KOPT-K1 (cell line): Measurements from ENCODE around the gene PTH1R.

Experiments used
- H3K27ac ChIP-seq: fragments of 200-600 bp; sonication (generic); 2 replicates; pipeline ENCODE4 v1.5.1; 2016; ENCODE audit warnings: antibody characterized with exemption, mild to moderate bottlenecking, low read depth, low read length; ENCODE audit not compliant: poor library complexity, severe bottlenecking
- H3K36me3 ChIP-seq: fragments of 200-600 bp; sonication (generic); 2 replicates; pipeline ENCODE4 v1.5.1; 2017; ENCODE audit warnings: antibody characterized with exemption, mild to moderate bottlenecking, low read length, moderate library complexity; ENCODE audit not compliant: insufficient read depth
- H3K9me3 ChIP-seq: fragments of 200-600 bp; sonication (generic); 2 replicates; pipeline ENCODE4 v1.5.1; 2017; ENCODE audit warnings: antibody characterized with exemption, low read length, mild to moderate bottlenecking; ENCODE audit not compliant: insufficient read depth, poor library complexity, severe bottlenecking

Gene PTH1R

GRCh38 chr3:46926039-46926438 is 48.5 kb downstream of the PTH1R start:
- peak overlapping the region; percentile 88 for H3K27ac ChIP-seq

GRCh38 chr3:46926447-46926846 is 48.9 kb downstream of the PTH1R start:
- H3K27ac ChIP-seq, result peak overlapping the region; percentile 88
- H3K36me3 ChIP-seq, result peaks cover 85% of the 10 kb centered on the region
- peaks cover 24% of the 10 kb centered on the region for H3K9me3 ChIP-seq

More at GRCh38 chr3:46926039-46926438, 48.5 kb downstream of the PTH1R start:
- Histone ChIP-seq H3K9me3 (peaks cover 24% of the 10 kb centered on the region), H3K36me3 (peaks cover 85% of the 10 kb centered on the region)

GRCh38 chr3:46926871-46927717 is 49.6 kb downstream of the PTH1R start:
- Histone ChIP-seq H3K36me3 (peaks cover 85% of the 10 kb centered on the region), H3K27ac (peak overlapping the region; percentile 88), H3K9me3 (peaks cover 24% of the 10 kb centered on the region)

- Histone ChIP-seq H3K27ac (peak overlapping the region; percentile 88), H3K9me3 (peaks cover 24% of the 10 kb centered on the region), H3K36me3 (peaks cover 79% of the 10 kb centered on the region)
These were observed 50.2 kb downstream of the PTH1R start for GRCh38 chr3:46927718-46928073.

- Histone ChIP-seq H3K27ac (peak overlapping the region; percentile 20), H3K9me3 (peaks cover 24% of the 10 kb centered on the region), H3K36me3 (peaks cover 73% of the 10 kb centered on the region)
These were observed 50.8 kb downstream of the PTH1R start for GRCh38 chr3:46928282-46928681.

- peaks cover 24% of the 10 kb centered on the region for H3K9me3 ChIP-seq
- no peak overlapping the region for H3K27ac ChIP-seq
- H3K36me3 ChIP-seq, result peaks cover 67% of the 10 kb centered on the region
These were observed 51.8 kb downstream of the PTH1R start for GRCh38 chr3:46929324-46929723.

- Histone ChIP-seq H3K9me3 (peaks cover 24% of the 10 kb centered on the region), H3K36me3 (peaks cover 68% of the 10 kb centered on the region), H3K27ac (no peak overlapping the region)
These were observed 52.8 kb downstream of the PTH1R start for GRCh38 chr3:46930166-46930944.

GRCh38 chr3:46930945-46931403 is 53.5 kb downstream of the PTH1R start:
- H3K27ac ChIP-seq, result peak overlapping the region; percentile 44
- H3K36me3 ChIP-seq, result peaks cover 68% of the 10 kb centered on the region

GRCh38 chr3:46931631-46932331 is 54.3 kb downstream of the PTH1R start:
- H3K27ac ChIP-seq, result peak overlapping the region; percentile 44
- peaks cover 72% of the 10 kb centered on the region for H3K36me3 ChIP-seq
- H3K9me3 ChIP-seq, result peaks cover 24% of the 10 kb centered on the region

More at GRCh38 chr3:46930945-46931403, 53.5 kb downstream of the PTH1R start:
- peaks cover 24% of the 10 kb centered on the region for H3K9me3 ChIP-seq

GRCh38 chr3:46932455-46933225 is 55.1 kb downstream of the PTH1R start:
- H3K36me3 ChIP-seq, result peaks cover 77% of the 10 kb centered on the region
- peaks cover 24% of the 10 kb centered on the region for H3K9me3 ChIP-seq
- H3K27ac ChIP-seq, result peak overlapping the region; percentile 44

- Histone ChIP-seq H3K36me3 (peaks cover 79% of the 10 kb centered on the region), H3K27ac (peak overlapping the region; percentile 44), H3K9me3 (peaks cover 24% of the 10 kb centered on the region)
These were observed 55.7 kb downstream of the PTH1R start for GRCh38 chr3:46933261-46933660.

GRCh38 chr3:46934072-46934471 is 56.6 kb downstream of the PTH1R start:
- peak overlapping the region; percentile 13 for H3K27ac ChIP-seq
- H3K9me3 ChIP-seq, result peaks cover 15% of the 10 kb centered on the region
- peaks cover 80% of the 10 kb centered on the region for H3K36me3 ChIP-seq

GRCh38 chr3:46934498-46935167 is 57.1 kb downstream of the PTH1R start:
- peaks cover 10% of the 10 kb centered on the region for H3K9me3 ChIP-seq
- H3K36me3 ChIP-seq, result peaks cover 80% of the 10 kb centered on the region
- peak overlapping the region; percentile 13 for H3K27ac ChIP-seq
